HEK293 (cell line): ENCODE measurements around the gene SLC2A8.
A peak's percentile ranks its signal among the peaks of the same experiment; 100 is the strongest.

ENCODE experiments used
- CTCF ChIA-PET: fragments of 350-600 bp; formaldehyde crosslinking; extraction: SDS; loops from one replicate; lab custom pipeline; 2021; ENCODE audit warnings: antibody characterized with exemption; lab: Yijun Ruan, JAX
- POLR2A ChIA-PET: fragments of 300-600 bp; formaldehyde crosslinking; extraction: SDS; loops from one replicate; lab custom pipeline; 2020; ENCODE audit warnings: antibody characterized with exemption, inconsistent platforms; lab: Yijun Ruan, JAX
- H3K27ac ChIP-seq: fragments of 200-500 bp; sonication (Bioruptor generic); 2 replicates; pipeline ENCODE4 v1.5.1; 2014; ENCODE audit warnings: low read depth, low read length, control low read depth, inconsistent platforms; ENCODE audit errors: extremely low read depth
- H3K36me3 ChIP-seq, 2 experiments: fragments of 200-500 bp in 1 of 2; sonication (Bioruptor generic) in 1 of 2; 1 replicate in 1 of 2; 2 replicates in 1 of 2; pipeline ENCODE4 v1.5.1; 2014 to 2017; ENCODE audit warnings: inconsistent platforms in 2 of 2, low read length in 2 of 2; ENCODE audit not compliant: control insufficient read depth in 2 of 2, insufficient read depth in 1 of 2
- H3K4me1 ChIP-seq: fragments of 200-500 bp; sonication (Bioruptor generic); 2 replicates; pipeline ENCODE4 v1.5.1; 2014; ENCODE audit warnings: mild to moderate bottlenecking, low read length, inconsistent platforms; ENCODE audit not compliant: control insufficient read depth, insufficient read depth
- H3K4me3 ChIP-seq: 2 replicates; pipeline ENCODE4 v1.5.1; 2011; ENCODE audit warnings: low read depth, mild to moderate bottlenecking, control low read depth, low read length, moderate library complexity
- H3K9me3 ChIP-seq: fragments of 200-500 bp; sonication (Bioruptor generic); 2 replicates; pipeline ENCODE4 v1.5.1; 2014; ENCODE audit warnings: low read depth, low read length, inconsistent platforms; ENCODE audit not compliant: control insufficient read depth, insufficient read depth
- FEZF1 ChIP-seq: fragments of 450-650 bp; formaldehyde crosslinking; IDR thresholded peaks from 2 replicates; pipeline ENCODE4 v1.5.1; 2016; ENCODE audit warnings: missing biosample characterization, missing genetic modification characterization
- MYNN ChIP-seq: fragments of 450-650 bp; formaldehyde crosslinking; IDR thresholded peaks from 2 replicates; pipeline ENCODE4 v1.5.1; 2016; ENCODE audit warnings: missing biosample characterization, missing genetic modification characterization, borderline replicate concordance
- ZIC2 ChIP-seq: fragments of 450-650 bp; formaldehyde crosslinking; IDR thresholded peaks from 2 replicates; pipeline ENCODE4 v1.5.1; 2016; ENCODE audit warnings: missing biosample characterization, missing genetic modification characterization
- ZNF266 ChIP-seq: fragments of 450-650 bp; formaldehyde crosslinking; IDR thresholded peaks from 2 replicates; pipeline ENCODE4 v1.5.1; 2016; ENCODE audit warnings: missing biosample characterization, missing genetic modification characterization, low read depth
- ZNF530 ChIP-seq: fragments of 450-650 bp; formaldehyde crosslinking; IDR thresholded peaks from 2 replicates; pipeline ENCODE4 v1.5.1; 2016; ENCODE audit warnings: low read depth, missing biosample characterization, missing genetic modification characterization
- ZNF610 ChIP-seq: fragments of 450-650 bp; formaldehyde crosslinking; IDR thresholded peaks from 2 replicates; pipeline ENCODE4 v1.5.1; 2016; ENCODE audit warnings: missing biosample characterization, missing genetic modification characterization, borderline replicate concordance
- ZNF660 ChIP-seq: fragments of 450-650 bp; IDR thresholded peaks from 2 replicates; pipeline ENCODE4 v1.5.1; 2018; ENCODE audit warnings: missing biosample characterization, mild to moderate bottlenecking, missing genetic modification characterization
- TF ChIP-seq, protein P1 (sequence below): fragments of 450-650 bp; formaldehyde crosslinking; conservative IDR thresholded peaks from 2 replicates; pipeline ENCODE4 v1.5.1; 2016; ENCODE audit warnings: low read depth, missing biosample characterization, missing genetic modification characterization
- TF ChIP-seq, protein P2 (sequence below): fragments of 450-650 bp; formaldehyde crosslinking; IDR thresholded peaks from 2 replicates; pipeline ENCODE4 v1.5.1; 2016; ENCODE audit warnings: missing biosample characterization, missing genetic modification characterization
- TF ChIP-seq, protein P3 (sequence below): fragments of 450-650 bp; formaldehyde crosslinking; IDR thresholded peaks from 2 replicates; pipeline ENCODE4 v1.5.1; 2017; ENCODE audit warnings: missing biosample characterization, missing genetic modification characterization
- TF ChIP-seq, protein P4 (sequence below): fragments of 450-650 bp; formaldehyde crosslinking; IDR thresholded peaks from 2 replicates; pipeline ENCODE4 v1.5.1; 2016; ENCODE audit warnings: missing biosample characterization, missing genetic modification characterization

Gene SLC2A8

DNA sequence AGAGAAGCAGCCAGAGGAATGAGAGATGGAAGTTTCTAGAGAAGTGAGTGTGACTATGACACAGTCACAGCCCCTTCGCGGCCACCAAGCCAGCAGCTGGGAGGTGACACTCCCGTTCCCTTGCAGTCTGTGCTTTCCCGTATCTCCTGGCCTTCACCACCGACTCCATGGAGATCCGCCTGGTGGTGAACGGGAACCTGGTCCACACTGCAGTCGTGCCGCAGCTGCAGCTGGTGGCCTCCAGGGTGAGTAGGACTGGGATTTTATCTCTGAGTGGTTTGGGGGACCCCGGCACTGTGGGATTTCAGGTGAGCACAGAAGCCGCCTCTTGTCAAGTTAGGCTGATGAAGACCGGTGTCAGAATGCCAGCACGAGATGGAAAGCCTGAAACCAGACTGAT lies 12.1 kb upstream of the SLC2A8 start (continued):
- TF ChIP-seq, protein P1, sequence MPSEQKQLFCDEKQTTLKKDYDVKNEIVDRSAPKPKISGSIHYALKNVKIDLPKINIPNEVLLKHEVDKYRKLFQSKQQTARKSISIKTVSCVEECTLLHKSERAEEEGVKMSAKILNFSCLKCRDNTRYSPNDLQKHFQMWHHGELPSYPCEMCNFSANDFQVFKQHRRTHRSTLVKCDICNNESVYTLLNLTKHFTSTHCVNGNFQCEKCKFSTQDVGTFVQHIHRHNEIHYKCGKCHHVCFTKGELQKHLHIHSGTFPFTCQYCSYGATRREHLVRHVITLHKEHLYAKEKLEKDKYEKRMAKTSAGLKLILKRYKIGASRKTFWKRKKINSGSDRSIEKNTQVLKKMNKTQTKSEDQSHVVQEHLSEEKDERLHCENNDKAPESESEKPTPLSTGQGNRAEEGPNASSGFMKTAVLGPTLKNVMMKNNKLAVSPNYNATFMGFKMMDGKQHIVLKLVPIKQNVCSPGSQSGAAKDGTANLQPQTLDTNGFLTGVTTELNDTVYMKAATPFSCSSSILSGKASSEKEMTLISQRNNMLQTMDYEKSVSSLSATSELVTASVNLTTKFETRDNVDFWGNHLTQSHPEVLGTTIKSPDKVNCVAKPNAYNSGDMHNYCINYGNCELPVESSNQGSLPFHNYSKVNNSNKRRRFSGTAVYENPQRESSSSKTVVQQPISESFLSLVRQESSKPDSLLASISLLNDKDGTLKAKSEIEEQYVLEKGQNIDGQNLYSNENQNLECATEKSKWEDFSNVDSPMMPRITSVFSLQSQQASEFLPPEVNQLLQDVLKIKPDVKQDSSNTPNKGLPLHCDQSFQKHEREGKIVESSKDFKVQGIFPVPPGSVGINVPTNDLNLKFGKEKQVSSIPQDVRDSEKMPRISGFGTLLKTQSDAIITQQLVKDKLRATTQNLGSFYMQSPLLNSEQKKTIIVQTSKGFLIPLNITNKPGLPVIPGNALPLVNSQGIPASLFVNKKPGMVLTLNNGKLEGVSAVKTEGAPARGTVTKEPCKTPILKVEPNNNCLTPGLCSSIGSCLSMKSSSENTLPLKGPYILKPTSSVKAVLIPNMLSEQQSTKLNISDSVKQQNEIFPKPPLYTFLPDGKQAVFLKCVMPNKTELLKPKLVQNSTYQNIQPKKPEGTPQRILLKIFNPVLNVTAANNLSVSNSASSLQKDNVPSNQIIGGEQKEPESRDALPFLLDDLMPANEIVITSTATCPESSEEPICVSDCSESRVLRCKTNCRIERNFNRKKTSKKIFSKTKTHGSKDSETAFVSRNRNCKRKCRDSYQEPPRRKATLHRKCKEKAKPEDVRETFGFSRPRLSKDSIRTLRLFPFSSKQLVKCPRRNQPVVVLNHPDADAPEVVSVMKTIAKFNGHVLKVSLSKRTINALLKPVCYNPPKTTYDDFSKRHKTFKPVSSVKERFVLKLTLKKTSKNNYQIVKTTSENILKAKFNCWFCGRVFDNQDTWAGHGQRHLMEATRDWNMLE (tag by site-specific recombination) = no peak

DNA sequence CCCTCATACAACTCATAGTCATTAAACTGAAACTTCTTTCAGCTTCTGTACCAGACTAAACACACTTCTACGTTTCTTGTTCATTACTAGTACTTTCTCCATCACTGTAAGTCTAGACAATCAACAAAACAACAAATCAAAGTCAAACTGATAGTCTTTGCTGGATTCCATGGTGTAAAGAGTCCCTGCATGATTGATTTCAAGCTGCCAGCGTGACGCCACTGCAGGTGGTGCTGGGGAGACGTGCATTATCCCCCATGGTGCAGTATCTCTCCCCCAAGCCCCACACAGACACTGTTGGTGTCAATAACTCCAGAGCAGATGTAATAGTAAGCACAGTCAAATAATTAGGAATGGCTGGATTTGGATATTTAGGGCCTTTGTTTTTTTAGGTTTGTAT lies 10.7 kb upstream of the SLC2A8 start:
- Histone ChIP-seq H3K36me3 (no peaks in the 10 kb centered on the region), H3K27ac (no peak overlapping the region), H3K4me3 (no peak overlapping the region), H3K4me1 (peaks cover 12% of the 10 kb centered on the region), H3K9me3 (no peaks in the 10 kb centered on the region)
- CTCF ChIA-PET = interaction anchor here (0.6 kb wide), 1 partner anchor 745 kb away, joined by 3 read pairs; no protein-coding TSS in a partner anchor
- POLR2A ChIA-PET = no interaction called here
- TF ChIP-seq ZNF530 = no peak
- TF ChIP-seq ZIC2 (tag by site-specific recombination) = peak; percentile 55

DNA sequence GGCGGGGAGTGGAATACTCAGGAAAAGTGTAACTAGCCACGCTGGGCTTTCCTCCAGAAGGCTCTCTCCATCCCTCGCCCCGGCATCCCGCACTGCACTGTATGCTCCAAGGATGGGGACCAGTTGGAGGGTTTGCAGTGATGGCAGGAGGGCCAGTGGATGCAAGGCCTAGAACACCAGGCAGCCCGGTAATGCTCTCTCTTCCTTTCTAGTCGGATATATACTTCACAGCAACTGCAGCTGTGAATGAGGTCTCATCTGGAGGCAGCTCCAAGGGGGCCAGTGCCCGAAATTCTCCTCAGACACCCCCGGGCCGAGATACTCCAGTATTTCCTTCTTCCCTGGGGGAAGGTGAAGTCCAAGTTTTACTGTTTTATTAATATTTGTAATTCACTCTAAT lies 10.0 kb upstream of the SLC2A8 start:
- CTCF ChIA-PET = no interaction called here
- Histone ChIP-seq H3K36me3 (no peaks in the 10 kb centered on the region), H3K9me3 (no peaks in the 10 kb centered on the region), H3K4me1 (peaks cover 12% of the 10 kb centered on the region), H3K4me3 (no peak overlapping the region), H3K27ac (no peak overlapping the region)
- POLR2A ChIA-PET = interaction anchor here (0.7 to 1.9 kb wide), 3 partner anchors 9 to 152 kb away, joined by 4 to 50 read pairs (median 4); partner anchors contain the start of gene SLC2A8
- TF ChIP-seq ZNF266 (tag by site-specific recombination) (no peak), FEZF1 (tag by site-specific recombination) (no peak), MYNN (no peak), ZNF610 (tag by site-specific recombination) (no peak), ZNF660 (tag by site-specific recombination) (no peak)
- TF ChIP-seq, protein P2, sequence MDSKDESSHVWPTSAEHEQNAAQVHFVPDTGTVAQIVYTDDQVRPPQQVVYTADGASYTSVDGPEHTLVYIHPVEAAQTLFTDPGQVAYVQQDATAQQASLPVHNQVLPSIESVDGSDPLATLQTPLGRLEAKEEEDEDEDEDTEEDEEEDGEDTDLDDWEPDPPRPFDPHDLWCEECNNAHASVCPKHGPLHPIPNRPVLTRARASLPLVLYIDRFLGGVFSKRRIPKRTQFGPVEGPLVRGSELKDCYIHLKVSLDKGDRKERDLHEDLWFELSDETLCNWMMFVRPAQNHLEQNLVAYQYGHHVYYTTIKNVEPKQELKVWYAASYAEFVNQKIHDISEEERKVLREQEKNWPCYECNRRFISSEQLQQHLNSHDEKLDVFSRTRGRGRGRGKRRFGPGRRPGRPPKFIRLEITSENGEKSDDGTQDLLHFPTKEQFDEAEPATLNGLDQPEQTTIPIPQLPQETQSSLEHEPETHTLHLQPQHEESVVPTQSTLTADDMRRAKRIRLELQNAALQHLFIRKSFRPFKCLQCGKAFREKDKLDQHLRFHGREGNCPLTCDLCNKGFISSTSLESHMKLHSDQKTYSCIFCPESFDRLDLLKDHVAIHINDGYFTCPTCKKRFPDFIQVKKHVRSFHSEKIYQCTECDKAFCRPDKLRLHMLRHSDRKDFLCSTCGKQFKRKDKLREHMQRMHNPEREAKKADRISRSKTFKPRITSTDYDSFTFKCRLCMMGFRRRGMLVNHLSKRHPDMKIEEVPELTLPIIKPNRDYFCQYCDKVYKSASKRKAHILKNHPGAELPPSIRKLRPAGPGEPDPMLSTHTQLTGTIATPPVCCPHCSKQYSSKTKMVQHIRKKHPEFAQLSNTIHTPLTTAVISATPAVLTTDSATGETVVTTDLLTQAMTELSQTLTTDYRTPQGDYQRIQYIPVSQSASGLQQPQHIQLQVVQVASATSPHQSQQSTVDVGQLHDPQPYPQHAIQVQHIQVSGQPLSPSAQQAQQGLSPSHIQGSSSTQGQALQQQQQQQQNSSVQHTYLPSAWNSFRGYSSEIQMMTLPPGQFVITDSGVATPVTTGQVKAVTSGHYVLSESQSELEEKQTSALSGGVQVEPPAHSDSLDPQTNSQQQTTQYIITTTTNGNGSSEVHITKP (tag by site-specific recombination) = no peak
- TF ChIP-seq, protein P3, sequence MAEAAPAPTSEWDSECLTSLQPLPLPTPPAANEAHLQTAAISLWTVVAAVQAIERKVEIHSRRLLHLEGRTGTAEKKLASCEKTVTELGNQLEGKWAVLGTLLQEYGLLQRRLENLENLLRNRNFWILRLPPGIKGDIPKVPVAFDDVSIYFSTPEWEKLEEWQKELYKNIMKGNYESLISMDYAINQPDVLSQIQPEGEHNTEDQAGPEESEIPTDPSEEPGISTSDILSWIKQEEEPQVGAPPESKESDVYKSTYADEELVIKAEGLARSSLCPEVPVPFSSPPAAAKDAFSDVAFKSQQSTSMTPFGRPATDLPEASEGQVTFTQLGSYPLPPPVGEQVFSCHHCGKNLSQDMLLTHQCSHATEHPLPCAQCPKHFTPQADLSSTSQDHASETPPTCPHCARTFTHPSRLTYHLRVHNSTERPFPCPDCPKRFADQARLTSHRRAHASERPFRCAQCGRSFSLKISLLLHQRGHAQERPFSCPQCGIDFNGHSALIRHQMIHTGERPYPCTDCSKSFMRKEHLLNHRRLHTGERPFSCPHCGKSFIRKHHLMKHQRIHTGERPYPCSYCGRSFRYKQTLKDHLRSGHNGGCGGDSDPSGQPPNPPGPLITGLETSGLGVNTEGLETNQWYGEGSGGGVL = no peak
- TF ChIP-seq, protein P4, sequence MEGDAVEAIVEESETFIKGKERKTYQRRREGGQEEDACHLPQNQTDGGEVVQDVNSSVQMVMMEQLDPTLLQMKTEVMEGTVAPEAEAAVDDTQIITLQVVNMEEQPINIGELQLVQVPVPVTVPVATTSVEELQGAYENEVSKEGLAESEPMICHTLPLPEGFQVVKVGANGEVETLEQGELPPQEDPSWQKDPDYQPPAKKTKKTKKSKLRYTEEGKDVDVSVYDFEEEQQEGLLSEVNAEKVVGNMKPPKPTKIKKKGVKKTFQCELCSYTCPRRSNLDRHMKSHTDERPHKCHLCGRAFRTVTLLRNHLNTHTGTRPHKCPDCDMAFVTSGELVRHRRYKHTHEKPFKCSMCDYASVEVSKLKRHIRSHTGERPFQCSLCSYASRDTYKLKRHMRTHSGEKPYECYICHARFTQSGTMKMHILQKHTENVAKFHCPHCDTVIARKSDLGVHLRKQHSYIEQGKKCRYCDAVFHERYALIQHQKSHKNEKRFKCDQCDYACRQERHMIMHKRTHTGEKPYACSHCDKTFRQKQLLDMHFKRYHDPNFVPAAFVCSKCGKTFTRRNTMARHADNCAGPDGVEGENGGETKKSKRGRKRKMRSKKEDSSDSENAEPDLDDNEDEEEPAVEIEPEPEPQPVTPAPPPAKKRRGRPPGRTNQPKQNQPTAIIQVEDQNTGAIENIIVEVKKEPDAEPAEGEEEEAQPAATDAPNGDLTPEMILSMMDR (tag by site-specific recombination) = no peak
